GM23338 (cell line): Measurements from ENCODE around the gene NEURL1.

Experiments used
- CREB1 ChIP-seq: fragments of 250-450 bp; sonication (Bioruptor Pico); IDR thresholded peaks from 2 replicates; pipeline ENCODE4 v1.5.0; 2020; ENCODE audit warnings: low read depth, mild to moderate bottlenecking, moderate library complexity
- CTCF ChIP-seq, 2 experiments: fragments of 200-600 bp in 1 of 2; sonication (generic) in 1 of 2; conservative IDR thresholded peaks; 2 replicates each; pipeline versions ENCODE4 v1.5.1 to v1.6.1; 2016 to 2017; ENCODE audit warnings: antibody characterized with exemption in 2 of 2, low read depth in 2 of 2, mild to moderate bottlenecking in 2 of 2, moderate library complexity in 1 of 2
- EZH2 ChIP-seq: fragments of 200-600 bp; sonication (generic); IDR thresholded peaks from one replicate; pipeline ENCODE4 v1.8.0; 2017; ENCODE audit warnings: antibody characterized with exemption, mild to moderate bottlenecking, low read depth; ENCODE audit not compliant: unreplicated experiment
- EZH2phosphoT487 ChIP-seq: fragments of 200-600 bp; sonication (generic); IDR thresholded peaks from one replicate; pipeline ENCODE4 v1.8.1; 2018; ENCODE audit warnings: antibody characterized with exemption; ENCODE audit not compliant: unreplicated experiment
- JUNB ChIP-seq: IDR thresholded peaks from one replicate; pipeline ENCODE4 v1.6.1; 2016; ENCODE audit warnings: antibody characterized with exemption; ENCODE audit not compliant: unreplicated experiment
- NANOG ChIP-seq: IDR thresholded peaks from 2 replicates; pipeline ENCODE4 v1.6.1; 2016; ENCODE audit warnings: antibody characterized with exemption, borderline replicate concordance
- POLR2AphosphoS5 ChIP-seq: IDR thresholded peaks from 2 replicates; pipeline ENCODE4 v1.6.1; 2016; ENCODE audit warnings: antibody characterized with exemption, low read depth
- REST ChIP-seq: IDR thresholded peaks from one replicate; pipeline ENCODE4 v1.6.1; 2018; ENCODE audit warnings: antibody characterized with exemption; ENCODE audit not compliant: unreplicated experiment
- STAT1 ChIP-seq: IDR thresholded peaks from one replicate; pipeline ENCODE4 v1.6.1; 2016; ENCODE audit warnings: antibody characterized with exemption; ENCODE audit not compliant: unreplicated experiment
- ZNF114 ChIP-seq: fragments of 250-450 bp; sonication (Bioruptor Pico); IDR thresholded peaks from 2 replicates; pipeline ENCODE4 v1.5.0; 2020; ENCODE audit warnings: mild to moderate bottlenecking, moderate library complexity
- ZNF331 ChIP-seq: fragments of 250-450 bp; sonication (Bioruptor Pico); IDR thresholded peaks from 2 replicates; pipeline ENCODE4 v1.5.0; 2020; ENCODE audit warnings: low read depth, mild to moderate bottlenecking, moderate library complexity
- ZNF462 ChIP-seq: fragments of 250-450 bp; sonication (Bioruptor Pico); IDR thresholded peaks from 2 replicates; pipeline ENCODE4 v1.5.0; 2020; ENCODE audit warnings: mild to moderate bottlenecking, moderate library complexity

- TF ChIP-seq CTCF (conservative IDR thresholded peaks at IDR 0.05; ENCODE audit: low read depth in 2 of 2) (no peak), EZH2 (no peak), POLR2AphosphoS5 (no peak), CREB1 (CRISPR knock-in tag) (no peak), REST (no peak), EZH2phosphoT487 (no peak), ZNF331 (CRISPR knock-in tag) (no peak), ZNF114 (no peak), ZNF462 (CRISPR knock-in tag) (no peak), NANOG (no peak), JUNB (no peak), STAT1 (no peak)
These were observed 116.6 kb downstream of the NEURL1 start for GRCh38 chr10:103610083-103610472.
